ENCODE data around the gene PRKCSH. TPM values are rescaled to one million over a fixed set of nuclear protein-coding genes. Genes with fewer than 3 reads are reported as not detected.

The PRKCSH gene
- total and polyA plus RNA-seq, 10 of the 15 experiments (the other 5 are each of a cell fraction or from before 2014, with no cell fraction given) = 1.1 to 280 (median 44.1) TPM

DNA sequence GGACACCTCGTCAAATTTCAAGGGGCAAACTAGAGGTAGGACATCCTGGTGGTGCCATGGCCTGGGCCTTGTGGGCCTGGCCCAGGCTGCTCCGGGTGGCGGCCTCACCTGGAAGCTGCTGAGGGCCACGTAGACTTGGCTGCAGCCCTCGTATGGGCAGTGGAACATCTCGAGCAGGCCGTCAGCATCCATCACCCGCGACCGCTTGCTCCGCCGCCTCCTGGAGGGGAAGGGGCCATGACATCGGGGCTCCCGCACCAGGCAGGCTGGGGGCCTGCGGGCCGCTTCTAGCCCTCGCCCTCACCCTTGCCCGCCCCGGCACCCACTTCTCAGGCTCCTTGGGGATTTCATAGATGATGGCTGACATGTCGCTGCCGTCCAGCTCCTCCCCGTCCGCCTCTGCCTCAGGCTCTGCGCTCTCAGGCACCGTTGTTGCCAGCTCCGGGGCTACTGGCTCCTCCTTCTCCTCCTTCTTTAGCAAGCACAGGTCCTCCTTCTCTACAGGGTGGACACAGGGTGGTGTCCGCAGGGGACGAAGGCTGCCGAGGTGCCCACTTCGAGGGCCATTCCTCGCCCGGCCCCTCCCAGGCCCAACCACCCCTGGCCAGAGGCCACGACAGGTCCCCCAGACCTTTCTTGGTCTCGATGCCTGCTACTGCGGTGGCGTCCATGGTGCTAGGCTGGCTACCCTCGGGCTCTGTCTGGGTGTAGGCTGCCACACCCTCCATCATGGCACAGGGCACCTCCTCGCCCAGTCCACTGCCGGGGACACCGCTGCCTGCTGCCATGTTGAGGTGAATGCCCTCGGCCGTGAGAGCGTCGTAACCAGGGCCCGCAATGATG lies 51.4 kb downstream of the PRKCSH start (continued):
- no peak for TF ChIP-seq KLF5 (IDR thresholded peaks at IDR 0.05; ENCODE audit: partially characterized antibody)

GRCh38 chr19:11489378-11489777 lies 53.9 kb downstream of the PRKCSH start:
- RAD21 ChIA-PET (ENCODE audit: unreplicated experiment) = no interaction called here
- no peaks in the 10 kb centered on the region for H3K79me2 ChIP-seq (ENCODE audit: control insufficient read depth, insufficient read depth, low read length)
- H3K27ac ChIP-seq (ENCODE audit: control insufficient read depth, insufficient read depth) = no peak overlapping the region
- POLR2A ChIA-PET = no interaction called here
- H3K4me1 ChIP-seq (ENCODE audit: control insufficient read depth, insufficient read depth, low read length) = no peaks in the 10 kb centered on the region
- CTCF ChIA-PET = no interaction called here
- H3K9me3 ChIP-seq (replicated peaks; ENCODE audit: control insufficient read depth, insufficient read depth, low read length) = no peaks in the 10 kb centered on the region
- SMC1A ChIA-PET (ENCODE audit: uncharacterized antibody, unreplicated experiment) = no interaction called here
- no peak overlapping the region for H3K9ac ChIP-seq (ENCODE audit: control insufficient read depth, insufficient read depth, low read length)
- intact Hi-C loops (cut with micrococcal nuclease; ENCODE audit: unreplicated experiment) (no loop called here), in situ Hi-C loops (cut with MboI) (no loop called here)
- DNase-seq (ENCODE audit: low read depth, low spot score) (no peak), FAIRE-seq (no peak), ATAC-seq (no peak)
- no TSS peak for BruUV-seq (replicated peaks)
- H3K4me3 ChIP-seq = no peak overlapping the region
- H3K27me3 ChIP-seq (replicated peaks in 1 of 2; ENCODE audit: control insufficient read depth in 2 of 2, insufficient read depth in 2 of 2, low read length in 1 of 2) = no peaks in the 10 kb centered on the region
- H4K20me1 ChIP-seq (ENCODE audit: control insufficient read depth, insufficient read depth) = no peaks in the 10 kb centered on the region
- H2AFZ ChIP-seq (ENCODE audit: control insufficient read depth, low read depth, low read length) = no peak overlapping the region
- no peak overlapping the region for H3K4me2 ChIP-seq (ENCODE audit: control insufficient read depth, insufficient read depth)
- peaks cover 0 to 5% of the 10 kb centered on the region in 2 experiments; a peak in 2 of 4 replicates for H3K36me3 ChIP-seq (ENCODE audit: control insufficient read depth in 2 of 2, insufficient read depth in 2 of 2, low read length in 1 of 2)
- WGBS (ENCODE audit: insufficient coverage, insufficient replicate concordance, low lambda C conversion rate, missing lambda C conversion rate) = 77% methylated on average over 7 of the region's 7 CpGs
- TF ChIP-seq STAT3 (IDR thresholded peaks at IDR 0.05; ENCODE audit: low read depth, low read length) = no peak
- no peak for TF ChIP-seq ZBTB4 (CRISPR knock-in tag; IDR thresholded peaks at IDR 0.05)
- TF ChIP-seq GATAD2B (conservative IDR thresholded peaks at IDR 0.05; ENCODE audit: low read depth) = no peak
- no peak for TF ChIP-seq ZNF592 (IDR thresholded peaks at IDR 0.05)
- TF ChIP-seq POLR2AphosphoS2 (IDR thresholded peaks at IDR 0.05; ENCODE audit: low read depth, low read length) = no peak
- TF ChIP-seq KAT2A (conservative IDR thresholded peaks at IDR 0.05; ENCODE audit: control insufficient read depth, low read depth, low read length) = no peak
- TF ChIP-seq BACH1 (IDR thresholded peaks at IDR 0.05; ENCODE audit: borderline replicate concordance) = no peak
- TF ChIP-seq GABPA (IDR thresholded peaks at IDR 0.05; ENCODE audit: low read depth) = no peak
- TF ChIP-seq ZSCAN29 (IDR thresholded peaks at IDR 0.05) = no peak
- TF ChIP-seq NRF1 (conservative IDR thresholded peaks at IDR 0.05; ENCODE audit: low read depth, low read length) = no peak
- no peak for TF ChIP-seq ZBED1 (IDR thresholded peaks at IDR 0.05; ENCODE audit: borderline replicate concordance)
- no peak for TF ChIP-seq ZNF207 (IDR thresholded peaks at IDR 0.05; ENCODE audit: borderline replicate concordance)
- TF ChIP-seq HCFC1 (IDR thresholded peaks at IDR 0.05; ENCODE audit: low read length) = no peak
- no peak for TF ChIP-seq ASH2L (IDR thresholded peaks at IDR 0.05; ENCODE audit: borderline replicate concordance, low read depth)
- TF ChIP-seq POU2F2 (IDR thresholded peaks at IDR 0.05; ENCODE audit: borderline replicate concordance, low read depth, low read length) = no peak
- no peak for TF ChIP-seq SP1 (IDR thresholded peaks at IDR 0.05; ENCODE audit: low read depth, low read length)

Data from GM12878 (cell line).